ENCODE results near the gene TRIM46. TPM values are rescaled to one million over a fixed set of nuclear protein-coding genes. Genes with fewer than 3 reads are reported as not detected.

TRIM46 gene
- total RNA-seq, 1 donor from 2014 or later, result 13.2 TPM

DNA sequence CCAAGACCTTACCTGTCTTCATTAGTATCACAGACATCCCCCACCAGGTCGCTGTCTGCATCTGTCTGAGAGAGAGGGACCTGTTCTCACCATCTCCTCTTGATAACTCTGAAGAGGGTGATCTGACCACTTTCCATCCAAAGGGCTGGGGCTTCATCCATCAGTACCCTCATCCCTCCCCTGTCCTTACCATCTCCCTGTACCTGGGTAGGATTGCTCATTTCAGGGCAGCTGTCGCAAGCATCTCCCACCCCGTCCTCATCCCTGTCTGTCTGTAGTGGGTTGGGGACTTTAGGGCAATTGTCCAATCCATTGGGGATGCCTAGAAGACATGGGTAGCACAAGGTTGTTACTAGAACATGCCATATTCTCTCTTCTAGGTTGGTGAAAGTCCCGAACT, 26.1 kb downstream of the TRIM46 start:
- no peaks in the 10 kb centered on the region for H3K27me3 ChIP-seq (ENCODE audit: insufficient read depth, low read length)
- peaks cover 13% of the 10 kb centered on the region for H3K4me1 Mint-ChIP-seq (ENCODE audit: low read depth, unreplicated experiment)
- H3K27ac Mint-ChIP-seq (ENCODE audit: unreplicated experiment), result no peak overlapping the region
- H3K79me2 ChIP-seq (ENCODE audit: insufficient read depth, low read length), result peaks cover 18% of the 10 kb centered on the region
- H3K4me3 ChIP-seq (ENCODE audit: insufficient read depth, low read depth, low read length), result no peak overlapping the region
- no peaks in the 10 kb centered on the region for H3K27me3 Mint-ChIP-seq (ENCODE audit: low read depth, unreplicated experiment)
- peaks cover 37% of the 10 kb centered on the region for H3K36me3 Mint-ChIP-seq (ENCODE audit: low read depth, unreplicated experiment)
- no peak overlapping the region for H3K4me2 ChIP-seq (ENCODE audit: low read length)
- H3K36me3 ChIP-seq (ENCODE audit: insufficient read depth, low read length), result peaks cover 5% of the 10 kb centered on the region
- peaks cover 35% of the 10 kb centered on the region for H4K20me1 ChIP-seq (ENCODE audit: insufficient read depth, low read length)
- H2AFZ ChIP-seq (ENCODE audit: low read depth, low read length), result no peak overlapping the region
- TF ChIP-seq, protein P1, sequence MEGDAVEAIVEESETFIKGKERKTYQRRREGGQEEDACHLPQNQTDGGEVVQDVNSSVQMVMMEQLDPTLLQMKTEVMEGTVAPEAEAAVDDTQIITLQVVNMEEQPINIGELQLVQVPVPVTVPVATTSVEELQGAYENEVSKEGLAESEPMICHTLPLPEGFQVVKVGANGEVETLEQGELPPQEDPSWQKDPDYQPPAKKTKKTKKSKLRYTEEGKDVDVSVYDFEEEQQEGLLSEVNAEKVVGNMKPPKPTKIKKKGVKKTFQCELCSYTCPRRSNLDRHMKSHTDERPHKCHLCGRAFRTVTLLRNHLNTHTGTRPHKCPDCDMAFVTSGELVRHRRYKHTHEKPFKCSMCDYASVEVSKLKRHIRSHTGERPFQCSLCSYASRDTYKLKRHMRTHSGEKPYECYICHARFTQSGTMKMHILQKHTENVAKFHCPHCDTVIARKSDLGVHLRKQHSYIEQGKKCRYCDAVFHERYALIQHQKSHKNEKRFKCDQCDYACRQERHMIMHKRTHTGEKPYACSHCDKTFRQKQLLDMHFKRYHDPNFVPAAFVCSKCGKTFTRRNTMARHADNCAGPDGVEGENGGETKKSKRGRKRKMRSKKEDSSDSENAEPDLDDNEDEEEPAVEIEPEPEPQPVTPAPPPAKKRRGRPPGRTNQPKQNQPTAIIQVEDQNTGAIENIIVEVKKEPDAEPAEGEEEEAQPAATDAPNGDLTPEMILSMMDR (IDR thresholded peaks at IDR 0.05; ENCODE audit: insufficient read depth, low read depth, low read length), result no peak
- no peak for TF ChIP-seq EZH2 (IDR thresholded peaks at IDR 0.05; ENCODE audit: insufficient read depth, low read length)
- no peaks in the 10 kb centered on the region for H3K9me3 ChIP-seq (ENCODE audit: insufficient read depth, low read depth, low read length)
- H3K4me3 Mint-ChIP-seq (ENCODE audit: unreplicated experiment), result peak overlapping the region; percentile 2
- no peak for DNase-seq (ENCODE audit: low read depth)
- no peak for FAIRE-seq
- peaks cover 14% of the 10 kb centered on the region for H3K4me1 ChIP-seq (ENCODE audit: insufficient read depth, low read length)
- peaks cover 2% of the 10 kb centered on the region for H3K9me3 Mint-ChIP-seq (ENCODE audit: unreplicated experiment)
- H3K9ac ChIP-seq (ENCODE audit: low read length), result no peak overlapping the region
- no peak overlapping the region for H3K27ac ChIP-seq (ENCODE audit: low read depth, low read length)

DNA sequence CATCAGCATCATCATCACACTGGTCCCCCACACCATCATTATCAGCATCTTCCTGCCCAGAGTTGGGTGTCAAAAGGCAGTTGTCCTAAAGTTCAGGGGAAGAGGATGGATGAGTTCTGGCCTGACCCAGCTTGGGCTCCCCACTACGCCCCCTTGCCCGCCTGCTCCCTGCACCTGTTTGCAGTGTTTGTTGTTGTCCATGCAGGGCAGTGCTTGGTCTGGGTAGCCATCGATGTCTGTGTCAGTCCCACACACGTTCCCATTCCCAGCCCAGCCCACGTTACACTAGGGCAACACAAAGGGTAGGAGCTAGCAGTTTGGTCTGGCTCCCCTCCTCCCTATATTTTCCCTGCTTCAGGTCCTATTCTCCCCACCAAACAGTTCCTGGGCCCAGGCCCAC, 27.3 kb downstream of the TRIM46 start:
- FAIRE-seq, result no peak
- H3K4me3 ChIP-seq (ENCODE audit: insufficient read depth, low read depth, low read length), result no peak overlapping the region
- H3K9me3 Mint-ChIP-seq (ENCODE audit: unreplicated experiment), result peaks cover 2% of the 10 kb centered on the region
- peaks cover 9% of the 10 kb centered on the region for H3K4me1 Mint-ChIP-seq (ENCODE audit: low read depth, unreplicated experiment)
- peak overlapping the region; percentile 54 for H3K4me3 Mint-ChIP-seq (ENCODE audit: unreplicated experiment)
- H3K79me2 ChIP-seq (ENCODE audit: insufficient read depth, low read length), result peaks cover 16% of the 10 kb centered on the region
- no peak overlapping the region for H2AFZ ChIP-seq (ENCODE audit: low read depth, low read length)
- H3K36me3 Mint-ChIP-seq (ENCODE audit: low read depth, unreplicated experiment), result peaks cover 40% of the 10 kb centered on the region
- H3K9me3 ChIP-seq (ENCODE audit: insufficient read depth, low read depth, low read length), result no peaks in the 10 kb centered on the region
- no peak overlapping the region for H3K27ac Mint-ChIP-seq (ENCODE audit: unreplicated experiment)
- no peaks in the 10 kb centered on the region for H3K27me3 Mint-ChIP-seq (ENCODE audit: low read depth, unreplicated experiment)
- no peak for DNase-seq (ENCODE audit: low read depth)
- H3K9ac ChIP-seq (ENCODE audit: low read length), result no peak overlapping the region
- no peaks in the 10 kb centered on the region for H3K27me3 ChIP-seq (ENCODE audit: insufficient read depth, low read length)
- H4K20me1 ChIP-seq (ENCODE audit: insufficient read depth, low read length), result peaks cover 39% of the 10 kb centered on the region
- no peak overlapping the region for H3K27ac ChIP-seq (ENCODE audit: low read depth, low read length)
- H3K4me1 ChIP-seq (ENCODE audit: insufficient read depth, low read length), result peaks cover 8% of the 10 kb centered on the region
- peaks cover 5% of the 10 kb centered on the region for H3K36me3 ChIP-seq (ENCODE audit: insufficient read depth, low read length)
- H3K4me2 ChIP-seq (ENCODE audit: low read length), result no peak overlapping the region
- no peak for TF ChIP-seq EZH2 (IDR thresholded peaks at IDR 0.05; ENCODE audit: insufficient read depth, low read length)
- TF ChIP-seq, protein P1 (IDR thresholded peaks at IDR 0.05; ENCODE audit: insufficient read depth, low read depth, low read length), result no peak

- H2AFZ ChIP-seq (ENCODE audit: low read depth, low read length), result no peak overlapping the region
- H3K27ac ChIP-seq (ENCODE audit: low read depth, low read length), result no peak overlapping the region
- no peak overlapping the region for H3K4me2 ChIP-seq (ENCODE audit: low read length)
- Mint-ChIP-seq H3K4me3 (ENCODE audit: unreplicated experiment) (no peak overlapping the region), H3K36me3 (ENCODE audit: low read depth, unreplicated experiment) (peaks cover 33% of the 10 kb centered on the region), H3K27me3 (ENCODE audit: low read depth, unreplicated experiment) (no peaks in the 10 kb centered on the region), H3K4me1 (ENCODE audit: low read depth, unreplicated experiment) (peaks cover 7% of the 10 kb centered on the region), H3K9me3 (ENCODE audit: unreplicated experiment) (no peaks in the 10 kb centered on the region), H3K27ac (ENCODE audit: unreplicated experiment) (no peak overlapping the region)
- no peaks in the 10 kb centered on the region for H3K9me3 ChIP-seq (ENCODE audit: insufficient read depth, low read depth, low read length)
- H3K36me3 ChIP-seq (ENCODE audit: insufficient read depth, low read length), result peaks cover 5% of the 10 kb centered on the region
- H3K4me1 ChIP-seq (ENCODE audit: insufficient read depth, low read length), result peaks cover 3% of the 10 kb centered on the region
- no peak overlapping the region for H3K9ac ChIP-seq (ENCODE audit: low read length)
- peaks cover 9% of the 10 kb centered on the region for H3K79me2 ChIP-seq (ENCODE audit: insufficient read depth, low read length)
- TF ChIP-seq EZH2 (IDR thresholded peaks at IDR 0.05; ENCODE audit: insufficient read depth, low read length), result no peak
- TF ChIP-seq, protein P1 (IDR thresholded peaks at IDR 0.05; ENCODE audit: insufficient read depth, low read depth, low read length), result no peak
- H4K20me1 ChIP-seq (ENCODE audit: insufficient read depth, low read length), result peaks cover 39% of the 10 kb centered on the region
- FAIRE-seq (no peak), DNase-seq (ENCODE audit: low read depth) (no peak)
- H3K27me3 ChIP-seq (ENCODE audit: insufficient read depth, low read length), result no peaks in the 10 kb centered on the region
- H3K4me3 ChIP-seq (ENCODE audit: insufficient read depth, low read depth, low read length), result no peak overlapping the region
These were observed 28.5 kb downstream of the TRIM46 start for GRCh38 chr1:155202198-155202597.

Measured in astrocyte (in vitro differentiated cells and primary cell).